Measurements from ENCODE around the gene HPSE2. TPM values are rescaled to one million over a fixed set of nuclear protein-coding genes. Genes with fewer than 3 reads are reported as not detected.
A peak's percentile ranks its signal among the peaks of the same experiment; 100 is the strongest.
"Not testable (repeated sequence)": the region's sequence is repeated elsewhere in the genome, so short reads cannot be mapped to it uniquely, and the experiment has no call there.

The HPSE2 gene
- total RNA-seq, 1 donor from 2014 or later, result not detected

- TF ChIP-seq, protein P1, sequence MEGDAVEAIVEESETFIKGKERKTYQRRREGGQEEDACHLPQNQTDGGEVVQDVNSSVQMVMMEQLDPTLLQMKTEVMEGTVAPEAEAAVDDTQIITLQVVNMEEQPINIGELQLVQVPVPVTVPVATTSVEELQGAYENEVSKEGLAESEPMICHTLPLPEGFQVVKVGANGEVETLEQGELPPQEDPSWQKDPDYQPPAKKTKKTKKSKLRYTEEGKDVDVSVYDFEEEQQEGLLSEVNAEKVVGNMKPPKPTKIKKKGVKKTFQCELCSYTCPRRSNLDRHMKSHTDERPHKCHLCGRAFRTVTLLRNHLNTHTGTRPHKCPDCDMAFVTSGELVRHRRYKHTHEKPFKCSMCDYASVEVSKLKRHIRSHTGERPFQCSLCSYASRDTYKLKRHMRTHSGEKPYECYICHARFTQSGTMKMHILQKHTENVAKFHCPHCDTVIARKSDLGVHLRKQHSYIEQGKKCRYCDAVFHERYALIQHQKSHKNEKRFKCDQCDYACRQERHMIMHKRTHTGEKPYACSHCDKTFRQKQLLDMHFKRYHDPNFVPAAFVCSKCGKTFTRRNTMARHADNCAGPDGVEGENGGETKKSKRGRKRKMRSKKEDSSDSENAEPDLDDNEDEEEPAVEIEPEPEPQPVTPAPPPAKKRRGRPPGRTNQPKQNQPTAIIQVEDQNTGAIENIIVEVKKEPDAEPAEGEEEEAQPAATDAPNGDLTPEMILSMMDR (IDR thresholded peaks at IDR 0.05; ENCODE audit: insufficient read depth, low read length, poor library complexity, severe bottlenecking), result no peak
- Histone ChIP-seq H3K4me3 (ENCODE audit: low read depth, low read length) (no peak overlapping the region), H3K36me3 (ENCODE audit: control insufficient read depth, insufficient read depth, low read length) (no peaks in the 10 kb centered on the region), H3K27me3 (ENCODE audit: control insufficient read depth, insufficient read depth, low read length) (no peaks in the 10 kb centered on the region)
- no peak for DNase-seq (ENCODE audit: low read depth)
Measured at GRCh38 chr10:99172950-99173349, 62.7 kb downstream of the HPSE2 start.

DNA sequence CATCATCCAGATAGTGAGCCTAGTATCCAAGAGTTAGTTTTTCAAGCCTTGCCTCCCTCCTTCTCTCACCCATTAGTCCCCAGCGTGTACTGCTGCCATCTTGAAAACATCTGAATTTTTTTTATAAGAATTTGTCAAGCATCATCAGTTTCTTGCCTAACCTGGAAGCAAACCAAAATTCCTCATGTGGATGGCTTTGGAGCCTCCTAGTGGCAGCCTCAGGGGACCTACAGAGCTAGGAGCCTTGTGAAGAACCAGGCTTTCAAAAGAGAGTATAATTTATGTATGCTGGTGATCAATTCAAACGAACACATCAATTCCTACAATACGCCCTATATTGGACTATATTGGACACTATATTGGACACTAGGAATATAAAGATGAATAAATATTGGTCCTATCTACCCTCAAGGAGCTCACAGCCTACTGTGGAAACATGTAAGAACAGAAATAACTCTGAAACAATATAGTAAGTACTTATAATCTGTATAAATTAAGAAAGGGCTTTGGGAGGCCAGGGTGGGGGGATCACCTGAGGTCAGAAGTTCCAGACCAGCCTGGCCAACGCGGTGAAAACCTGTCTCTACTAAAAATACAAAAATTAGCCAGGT, 63.4 kb downstream of the HPSE2 start:
- H3K4me3 ChIP-seq (ENCODE audit: low read depth, low read length), result no peak overlapping the region
- no peaks in the 10 kb centered on the region for H3K27me3 ChIP-seq (ENCODE audit: control insufficient read depth, insufficient read depth, low read length)
- TF ChIP-seq, protein P1 (IDR thresholded peaks at IDR 0.05; ENCODE audit: insufficient read depth, low read length, poor library complexity, severe bottlenecking), result peak; percentile 76
- DNase-seq (ENCODE audit: low read depth), result peak; percentile 5
- no peaks in the 10 kb centered on the region for H3K36me3 ChIP-seq (ENCODE audit: control insufficient read depth, insufficient read depth, low read length)

DNA sequence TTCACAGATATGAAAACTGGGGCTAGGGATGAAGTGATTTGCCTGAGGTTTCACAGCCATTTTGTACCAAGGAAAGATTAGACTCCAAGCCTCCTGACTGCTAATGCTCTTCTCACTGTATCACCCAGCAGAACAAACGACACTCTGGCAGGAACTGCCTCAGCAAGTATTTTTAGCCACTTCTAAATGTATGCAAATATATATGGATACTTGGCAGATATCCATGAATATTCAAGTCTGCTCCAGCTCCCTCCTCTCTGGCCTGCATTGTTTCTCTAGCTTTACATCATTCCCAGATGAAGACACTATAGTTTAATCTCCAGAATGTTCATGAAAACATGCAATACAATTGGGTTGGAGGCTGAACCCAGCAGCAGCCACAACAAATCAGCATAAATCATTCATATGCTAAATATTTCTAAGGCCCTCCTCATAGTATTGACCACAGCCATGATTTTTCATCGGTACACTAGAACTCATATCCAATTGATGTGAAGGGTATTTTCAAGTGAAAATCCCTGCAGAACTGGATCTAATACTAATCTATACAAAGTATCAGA, 65.5 kb downstream of the HPSE2 start:
- Histone ChIP-seq H3K27me3 (ENCODE audit: control insufficient read depth, insufficient read depth, low read length) (no peaks in the 10 kb centered on the region), H3K4me3 (ENCODE audit: low read depth, low read length) (no peak overlapping the region), H3K36me3 (ENCODE audit: control insufficient read depth, insufficient read depth, low read length) (no peaks in the 10 kb centered on the region)
- TF ChIP-seq, protein P1 (IDR thresholded peaks at IDR 0.05; ENCODE audit: insufficient read depth, low read length, poor library complexity, severe bottlenecking), result no peak
- DNase-seq (ENCODE audit: low read depth), result no peak

- Histone ChIP-seq H3K36me3 (ENCODE audit: control insufficient read depth, insufficient read depth, low read length) (no peaks in the 10 kb centered on the region), H3K27me3 (ENCODE audit: control insufficient read depth, insufficient read depth, low read length) (no peaks in the 10 kb centered on the region), H3K4me3 (ENCODE audit: low read depth, low read length) (no peak overlapping the region)
- DNase-seq (ENCODE audit: low read depth), result no peak
- TF ChIP-seq, protein P1 (IDR thresholded peaks at IDR 0.05; ENCODE audit: insufficient read depth, low read length, poor library complexity, severe bottlenecking), result no peak
Measured at GRCh38 chr10:99161165-99161564, 74.5 kb downstream of the HPSE2 start.

GRCh38 chr10:99143651-99144050, 92.0 kb downstream of the HPSE2 start:
- no peak for DNase-seq (ENCODE audit: low read depth)
- H3K27me3 ChIP-seq (ENCODE audit: control insufficient read depth, insufficient read depth, low read length), result no peaks in the 10 kb centered on the region
- TF ChIP-seq, protein P1 (IDR thresholded peaks at IDR 0.05; ENCODE audit: insufficient read depth, low read length, poor library complexity, severe bottlenecking), result no peak
- no peak overlapping the region for H3K4me3 ChIP-seq (ENCODE audit: low read depth, low read length)
- no peaks in the 10 kb centered on the region for H3K36me3 ChIP-seq (ENCODE audit: control insufficient read depth, insufficient read depth, low read length)

DNA sequence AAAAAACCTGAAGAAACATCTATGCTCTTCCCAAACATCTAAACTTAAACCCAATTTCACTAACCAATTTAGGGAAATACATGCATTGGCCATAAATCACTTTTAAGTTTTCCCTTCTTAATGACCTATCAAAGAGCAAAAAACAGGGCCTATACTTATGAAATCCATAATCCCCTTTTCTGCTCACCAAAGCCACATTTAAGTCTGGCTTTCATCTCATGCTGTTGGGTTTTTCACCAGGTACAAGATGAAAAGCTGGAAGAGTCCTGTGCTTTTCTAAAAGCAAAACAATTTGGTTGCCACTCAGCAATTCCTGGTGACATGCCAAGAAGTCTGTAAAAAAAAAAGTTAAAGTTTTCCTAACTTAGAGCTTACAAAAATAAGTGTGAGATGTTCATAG, 92.6 kb downstream of the HPSE2 start:
- no peaks in the 10 kb centered on the region for H3K27me3 ChIP-seq (ENCODE audit: control insufficient read depth, insufficient read depth, low read length)
- H3K4me3 ChIP-seq (ENCODE audit: low read depth, low read length), result no peak overlapping the region
- no peak for DNase-seq (ENCODE audit: low read depth)
- TF ChIP-seq, protein P1 (IDR thresholded peaks at IDR 0.05; ENCODE audit: insufficient read depth, low read length, poor library complexity, severe bottlenecking), result no peak
- no peaks in the 10 kb centered on the region for H3K36me3 ChIP-seq (ENCODE audit: control insufficient read depth, insufficient read depth, low read length)

GRCh38 chr10:99132897-99133296, 102.8 kb downstream of the HPSE2 start:
- H3K36me3 ChIP-seq (ENCODE audit: control insufficient read depth, insufficient read depth, low read length); H3K27me3 ChIP-seq (ENCODE audit: control insufficient read depth, insufficient read depth, low read length); DNase-seq (ENCODE audit: low read depth); H3K4me3 ChIP-seq (ENCODE audit: low read depth, low read length): not testable (repeated sequence)
